ENCODE results near the gene PIGO. TPM values are rescaled to one million over a fixed set of nuclear protein-coding genes. Genes with fewer than 3 reads are reported as not detected.
A peak's percentile ranks its signal among the peaks of the same experiment; 100 is the strongest.

The PIGO gene
- total RNA-seq, 1 donor from 2014 or later, result 13.3 TPM

DNA sequence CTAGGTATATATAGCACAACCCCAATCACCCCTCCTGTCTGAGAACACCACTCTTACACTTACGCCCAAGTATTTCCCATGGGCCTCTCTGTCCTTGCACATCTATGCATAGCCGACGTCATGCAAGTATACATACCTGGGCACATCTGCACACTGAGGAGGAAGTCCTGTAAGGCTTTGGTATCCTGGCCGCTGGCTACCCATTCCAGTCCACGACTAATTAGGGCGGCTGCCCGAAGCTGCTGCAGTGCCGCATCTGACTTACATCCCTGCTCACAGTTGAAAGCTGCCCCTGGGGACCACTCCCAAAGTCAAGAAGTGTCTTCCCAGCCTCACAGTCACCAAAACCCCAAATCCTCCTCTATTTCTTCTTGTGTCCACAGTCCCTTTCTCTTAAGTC, 21.6 kb downstream of the PIGO start:
- no peaks in the 10 kb centered on the region for H3K9me3 ChIP-seq
- no peak for DNase-seq (ENCODE audit: extremely low spot score in 2 of 2)
- H3K4me3 ChIP-seq, result no peak overlapping the region
- peaks cover 41% of the 10 kb centered on the region for H3K4me1 ChIP-seq
- intact Hi-C loops (cut with DNase I), result no loop called here
- H3K36me3 ChIP-seq, result no peaks in the 10 kb centered on the region
- no peaks in the 10 kb centered on the region for H3K27me3 ChIP-seq
- no peak overlapping the region for H3K27ac ChIP-seq
- TF ChIP-seq, protein P1, sequence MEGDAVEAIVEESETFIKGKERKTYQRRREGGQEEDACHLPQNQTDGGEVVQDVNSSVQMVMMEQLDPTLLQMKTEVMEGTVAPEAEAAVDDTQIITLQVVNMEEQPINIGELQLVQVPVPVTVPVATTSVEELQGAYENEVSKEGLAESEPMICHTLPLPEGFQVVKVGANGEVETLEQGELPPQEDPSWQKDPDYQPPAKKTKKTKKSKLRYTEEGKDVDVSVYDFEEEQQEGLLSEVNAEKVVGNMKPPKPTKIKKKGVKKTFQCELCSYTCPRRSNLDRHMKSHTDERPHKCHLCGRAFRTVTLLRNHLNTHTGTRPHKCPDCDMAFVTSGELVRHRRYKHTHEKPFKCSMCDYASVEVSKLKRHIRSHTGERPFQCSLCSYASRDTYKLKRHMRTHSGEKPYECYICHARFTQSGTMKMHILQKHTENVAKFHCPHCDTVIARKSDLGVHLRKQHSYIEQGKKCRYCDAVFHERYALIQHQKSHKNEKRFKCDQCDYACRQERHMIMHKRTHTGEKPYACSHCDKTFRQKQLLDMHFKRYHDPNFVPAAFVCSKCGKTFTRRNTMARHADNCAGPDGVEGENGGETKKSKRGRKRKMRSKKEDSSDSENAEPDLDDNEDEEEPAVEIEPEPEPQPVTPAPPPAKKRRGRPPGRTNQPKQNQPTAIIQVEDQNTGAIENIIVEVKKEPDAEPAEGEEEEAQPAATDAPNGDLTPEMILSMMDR (IDR thresholded peaks at IDR 0.05), result no peak
- TF ChIP-seq POLR2A (IDR thresholded peaks at IDR 0.05) (no peak), POLR2AphosphoS5 (IDR thresholded peaks at IDR 0.05; ENCODE audit: insufficient read depth in 1 of 2, low read depth in 1 of 2) (no peak)

DNA sequence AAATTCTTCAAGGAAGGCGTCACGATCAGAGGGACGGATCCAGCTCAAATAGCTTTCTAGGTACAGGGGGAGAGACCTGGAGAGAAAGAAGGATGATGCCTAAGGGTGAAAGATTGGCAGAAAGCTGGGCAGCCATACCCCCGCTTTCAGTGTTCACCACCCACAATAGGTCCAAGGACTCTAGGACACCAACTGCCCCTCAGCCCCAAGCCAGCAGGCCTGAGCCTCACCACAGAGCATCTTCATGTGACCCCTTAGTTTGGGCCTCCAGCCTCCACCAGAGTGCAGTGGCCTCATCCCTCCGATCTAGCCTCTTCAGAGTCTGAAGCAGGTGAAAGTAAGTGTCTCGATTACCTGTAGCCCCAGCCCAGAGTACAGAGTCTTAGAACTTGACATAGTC, 22.2 kb downstream of the PIGO start:
- H3K4me1 ChIP-seq, result peaks cover 44% of the 10 kb centered on the region
- H3K36me3 ChIP-seq, result no peaks in the 10 kb centered on the region
- H3K4me3 ChIP-seq, result no peak overlapping the region
- no peak overlapping the region for H3K27ac ChIP-seq
- intact Hi-C loops (cut with DNase I), result no loop called here
- H3K9me3 ChIP-seq, result no peaks in the 10 kb centered on the region
- TF ChIP-seq, protein P1 (IDR thresholded peaks at IDR 0.05), result no peak
- H3K27me3 ChIP-seq, result no peaks in the 10 kb centered on the region
- DNase-seq (ENCODE audit: extremely low spot score in 2 of 2), result no peak

DNA sequence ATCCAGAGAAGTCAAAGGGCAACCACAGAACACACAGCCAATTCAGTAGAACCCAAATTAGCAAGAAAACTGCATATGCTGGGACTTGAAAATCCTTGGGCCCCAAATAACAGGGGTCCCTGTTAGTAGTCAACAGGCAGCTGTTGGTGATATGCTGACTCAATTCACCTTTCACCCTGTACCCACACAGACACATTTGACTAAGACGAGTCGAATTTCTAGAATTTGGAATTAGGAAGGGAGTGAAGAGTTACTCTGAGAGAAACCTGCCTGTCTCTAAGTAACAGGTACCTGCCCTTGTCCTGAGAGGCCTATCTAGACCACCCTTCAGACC, 23.1 kb downstream of the PIGO start:
- no peaks in the 10 kb centered on the region for H3K9me3 ChIP-seq
- no peaks in the 10 kb centered on the region for H3K27me3 ChIP-seq
- no peak for DNase-seq (ENCODE audit: extremely low spot score in 2 of 2)
- H3K36me3 ChIP-seq, result peaks cover 0 to under 1% of the 10 kb centered on the region in 2 donors
- TF ChIP-seq POLR2A (IDR thresholded peaks at IDR 0.05) (no peak), POLR2AphosphoS5 (IDR thresholded peaks at IDR 0.05; ENCODE audit: insufficient read depth in 1 of 2, low read depth in 1 of 2) (no peak)
- TF ChIP-seq, protein P1 (IDR thresholded peaks at IDR 0.05), result no peak
- H3K4me1 ChIP-seq, result peaks cover 44% of the 10 kb centered on the region
- peak overlapping the region; percentile 96 for H3K27ac ChIP-seq
- H3K4me3 ChIP-seq, result peak overlapping the region in 1 of 2 donors; percentile 74
- intact Hi-C loops (cut with DNase I), result no loop called here

DNA sequence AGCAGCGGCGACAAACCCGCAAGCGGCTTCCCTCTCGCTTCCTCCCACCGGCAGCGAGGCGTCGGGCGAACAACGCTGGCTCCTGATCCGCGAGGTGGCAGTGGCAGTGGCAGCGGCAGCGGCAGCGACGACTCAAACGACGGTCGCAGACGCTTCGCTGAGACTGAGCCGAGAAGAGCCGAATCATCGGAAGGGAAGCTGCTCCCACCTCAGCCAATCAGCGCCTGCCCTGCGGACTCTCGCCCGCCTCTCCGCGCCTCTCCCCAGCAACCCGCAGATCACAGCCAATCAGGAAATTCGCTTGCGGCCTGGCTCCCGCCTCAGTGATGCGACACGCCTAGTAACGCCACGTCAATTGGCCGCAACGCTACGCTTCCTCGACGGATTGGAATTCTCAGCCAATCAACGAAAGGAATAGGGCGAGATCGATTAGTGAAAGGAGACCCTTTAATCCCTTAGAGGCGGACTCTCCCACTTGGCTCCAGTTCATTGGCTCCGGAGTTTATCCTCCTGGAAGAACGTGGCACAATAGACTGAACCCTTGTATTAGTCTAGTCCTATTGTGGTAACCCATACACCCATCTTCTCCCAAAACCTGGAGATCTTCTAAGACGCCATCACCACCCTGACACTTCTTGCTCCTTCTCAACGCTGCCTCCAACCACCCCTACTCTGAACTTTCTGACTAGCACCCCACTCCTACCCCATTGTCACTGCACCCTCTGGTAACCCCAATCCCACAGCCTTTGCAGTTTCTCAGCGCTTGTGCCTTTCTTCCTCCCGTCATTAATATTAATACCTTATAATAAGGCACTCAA, 23.7 kb downstream of the PIGO start, which contains the start of gene VCP:
TSS of gene VCP (minus strand) at position 165 of the 818 bp plus-strand sequence. CDS start 272 bp downstream, outside the sequence.
- Histone ChIP-seq H3K36me3 (peaks cover 0 to 6% of the 10 kb centered on the region in 2 donors), H3K27me3 (no peaks in the 10 kb centered on the region), H3K27ac (peak within 1 kb of the TSS; percentile 96), H3K4me1 (peaks cover 42% of the 10 kb centered on the region), H3K4me3 (peak within 1 kb of the TSS; percentile 68 to 74), H3K9me3 (no peaks in the 10 kb centered on the region)
- peak; percentile 98 to 99 for DNase-seq (ENCODE audit: extremely low spot score in 2 of 2)
- TF ChIP-seq, protein P1 (IDR thresholded peaks at IDR 0.05), result no peak
- peak; percentile 90 to 93 for TF ChIP-seq POLR2AphosphoS5 (IDR thresholded peaks at IDR 0.05; ENCODE audit: insufficient read depth in 1 of 2, low read depth in 1 of 2)
- peak in 1 of 2 donors; percentile 88 for TF ChIP-seq POLR2A (IDR thresholded peaks at IDR 0.05)
- intact Hi-C loops (cut with DNase I), result no loop called here

DNA sequence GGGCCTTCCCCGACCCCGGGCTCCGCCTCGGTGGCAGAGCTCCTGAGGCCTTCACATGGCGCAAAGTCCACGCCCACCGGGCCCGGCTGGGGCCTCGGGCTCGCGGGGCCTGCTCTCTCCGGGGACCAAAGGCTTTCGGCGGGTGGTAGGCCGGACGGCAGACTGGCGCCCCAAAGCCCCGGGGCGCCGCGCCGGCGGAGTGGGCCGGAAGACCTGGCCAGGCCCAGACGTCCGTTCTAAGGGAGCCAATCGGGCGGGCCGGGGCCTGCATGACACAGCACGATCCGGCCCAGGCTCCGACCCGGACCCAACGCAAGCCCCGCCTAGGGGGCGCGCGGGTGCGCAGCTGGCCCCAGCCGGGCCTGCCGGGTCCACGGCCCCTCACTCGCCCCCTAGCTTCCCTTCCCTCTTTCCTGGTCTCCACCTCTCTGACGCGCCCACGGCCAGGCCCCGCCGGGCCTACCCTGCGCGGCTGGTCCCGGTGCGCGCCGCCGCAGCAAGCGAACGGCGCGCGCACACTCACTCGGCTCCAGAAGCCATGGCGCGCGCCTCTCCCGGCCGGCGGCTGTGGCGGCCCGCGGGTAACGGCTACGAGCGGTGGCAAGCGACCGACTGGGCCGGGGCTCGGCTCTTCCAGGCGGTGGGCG, 24.5 kb downstream of the PIGO start:
- no peak for DNase-seq (ENCODE audit: extremely low spot score in 2 of 2)
- intact Hi-C loops (cut with DNase I), result no loop called here
- H3K27ac ChIP-seq, result peak overlapping the region; percentile 96
- no peaks in the 10 kb centered on the region for H3K27me3 ChIP-seq
- H3K4me3 ChIP-seq, result peak overlapping the region; percentile 68 to 74
- peaks cover 42% of the 10 kb centered on the region for H3K4me1 ChIP-seq
- TF ChIP-seq POLR2AphosphoS5 (IDR thresholded peaks at IDR 0.05; ENCODE audit: insufficient read depth in 1 of 2, low read depth in 1 of 2), result no peak
- TF ChIP-seq, protein P1 (IDR thresholded peaks at IDR 0.05), result peak in 1 of 3 experiments; percentile 7
- peak in 1 of 2 donors; percentile 15 for TF ChIP-seq POLR2A (IDR thresholded peaks at IDR 0.05)
- peaks cover 0 to 13% of the 10 kb centered on the region in 2 donors for H3K36me3 ChIP-seq
- no peaks in the 10 kb centered on the region for H3K9me3 ChIP-seq

Measured in vagina (tissue), 2 donors.